Measurements from ENCODE around the gene PUM2. TPM values are rescaled to one million over a fixed set of nuclear protein-coding genes. Genes with fewer than 3 reads are reported as not detected.

PUM2 gene
- total and polyA plus RNA-seq, 11 donors: 18.6 to 75.4 (median 58.5) TPM

DNA sequence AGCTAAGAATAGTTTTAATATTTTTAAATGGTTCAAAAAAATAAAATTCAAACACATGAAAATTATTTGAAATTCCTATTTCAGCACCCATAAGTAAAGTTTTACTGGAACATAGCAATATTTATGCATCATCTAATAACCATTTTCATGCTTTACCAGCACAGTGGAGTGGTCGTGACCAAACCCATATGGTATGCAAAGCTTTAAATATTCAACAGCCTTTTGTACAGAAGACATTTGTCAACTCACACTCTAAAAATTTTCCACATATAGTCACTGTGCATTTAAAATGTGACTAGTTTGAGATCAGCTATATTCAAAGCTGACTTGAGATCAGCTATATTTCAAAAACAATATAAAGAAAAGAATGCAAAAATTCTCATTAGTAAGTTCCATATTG lies 46.2 kb downstream of the PUM2 start:
- Histone ChIP-seq H3K4me3 (no peak overlapping the region), H3K27me3 (no peaks in the 10 kb centered on the region), H3K27ac (no peak overlapping the region), H3K36me3 (peaks cover 0 to 92% (median 61%) of the 10 kb centered on the region in 9 donors), H3K4me1 (no peaks in the 10 kb centered on the region), H3K9me3 (no peaks in the 10 kb centered on the region)
- intact Hi-C loops (cut with DNase I): no loop called here
- WGBS, 4 donors: 84 to 98% (median 95%) methylated on average over 1 of the region's 1 CpG
- TF ChIP-seq, protein P1, sequence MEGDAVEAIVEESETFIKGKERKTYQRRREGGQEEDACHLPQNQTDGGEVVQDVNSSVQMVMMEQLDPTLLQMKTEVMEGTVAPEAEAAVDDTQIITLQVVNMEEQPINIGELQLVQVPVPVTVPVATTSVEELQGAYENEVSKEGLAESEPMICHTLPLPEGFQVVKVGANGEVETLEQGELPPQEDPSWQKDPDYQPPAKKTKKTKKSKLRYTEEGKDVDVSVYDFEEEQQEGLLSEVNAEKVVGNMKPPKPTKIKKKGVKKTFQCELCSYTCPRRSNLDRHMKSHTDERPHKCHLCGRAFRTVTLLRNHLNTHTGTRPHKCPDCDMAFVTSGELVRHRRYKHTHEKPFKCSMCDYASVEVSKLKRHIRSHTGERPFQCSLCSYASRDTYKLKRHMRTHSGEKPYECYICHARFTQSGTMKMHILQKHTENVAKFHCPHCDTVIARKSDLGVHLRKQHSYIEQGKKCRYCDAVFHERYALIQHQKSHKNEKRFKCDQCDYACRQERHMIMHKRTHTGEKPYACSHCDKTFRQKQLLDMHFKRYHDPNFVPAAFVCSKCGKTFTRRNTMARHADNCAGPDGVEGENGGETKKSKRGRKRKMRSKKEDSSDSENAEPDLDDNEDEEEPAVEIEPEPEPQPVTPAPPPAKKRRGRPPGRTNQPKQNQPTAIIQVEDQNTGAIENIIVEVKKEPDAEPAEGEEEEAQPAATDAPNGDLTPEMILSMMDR (IDR thresholded peaks at IDR 0.05): no peak
- TF ChIP-seq POLR2A (IDR thresholded peaks at IDR 0.05): no peak
- DNase-seq: no peak
- ATAC-seq: no peak

DNA sequence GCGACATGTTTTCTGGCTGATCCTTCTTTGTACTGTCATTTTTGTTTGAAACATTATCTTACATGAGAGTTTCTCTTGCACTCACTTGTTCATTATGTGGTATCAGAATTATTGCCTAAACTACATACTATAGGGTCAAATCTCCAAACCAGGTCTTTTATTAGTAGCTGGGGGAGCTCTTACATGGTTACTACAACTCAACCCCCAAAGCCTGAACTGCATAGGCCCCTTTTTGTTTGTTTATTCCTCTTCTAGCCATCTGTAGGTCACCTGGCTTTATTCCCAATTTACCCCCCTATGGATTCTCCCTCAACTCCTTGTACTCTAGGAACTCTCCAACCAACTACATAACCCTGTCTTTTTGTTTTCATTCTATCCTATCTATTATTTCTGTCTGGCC lies 46.7 kb downstream of the PUM2 start:
- Histone ChIP-seq H3K9me3 (no peaks in the 10 kb centered on the region), H3K27ac (no peak overlapping the region), H3K4me1 (no peaks in the 10 kb centered on the region), H3K36me3 (peaks cover 0 to 94% (median 62%) of the 10 kb centered on the region in 9 donors), H3K4me3 (no peak overlapping the region), H3K27me3 (no peaks in the 10 kb centered on the region)
- 97 to 99% (median 98%) methylated on average over 1 of the region's 1 CpG for WGBS, 4 donors
- no peak for ATAC-seq
- DNase-seq: no peak
- intact Hi-C loops (cut with DNase I): no loop called here
- no peak for TF ChIP-seq POLR2A (IDR thresholded peaks at IDR 0.05)
- TF ChIP-seq, protein P1 (IDR thresholded peaks at IDR 0.05): no peak

DNA sequence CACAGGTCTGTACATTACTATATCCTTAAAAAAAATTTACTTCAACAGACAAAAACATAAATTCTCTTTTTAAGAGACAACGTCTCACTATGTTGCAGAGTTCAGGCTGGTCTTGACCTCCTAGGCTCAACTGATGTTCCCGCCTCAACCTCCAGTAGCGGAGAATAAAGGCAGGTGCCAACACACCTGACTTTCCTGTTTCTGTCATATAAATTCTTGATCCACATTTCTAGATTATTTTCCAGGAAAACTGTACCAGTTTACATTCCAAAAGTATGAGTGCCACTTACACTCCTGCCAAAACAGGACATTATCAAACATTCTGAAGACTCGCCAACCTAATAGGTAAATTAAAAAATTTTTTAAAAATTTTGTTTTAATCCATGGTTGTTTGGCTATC lies 48.6 kb downstream of the PUM2 start:
- no peak for TF ChIP-seq POLR2A (IDR thresholded peaks at IDR 0.05)
- TF ChIP-seq, protein P1 (IDR thresholded peaks at IDR 0.05): no peak
- H3K36me3 ChIP-seq: peaks cover 0 to 95% (median 60%) of the 10 kb centered on the region in 9 donors

DNA sequence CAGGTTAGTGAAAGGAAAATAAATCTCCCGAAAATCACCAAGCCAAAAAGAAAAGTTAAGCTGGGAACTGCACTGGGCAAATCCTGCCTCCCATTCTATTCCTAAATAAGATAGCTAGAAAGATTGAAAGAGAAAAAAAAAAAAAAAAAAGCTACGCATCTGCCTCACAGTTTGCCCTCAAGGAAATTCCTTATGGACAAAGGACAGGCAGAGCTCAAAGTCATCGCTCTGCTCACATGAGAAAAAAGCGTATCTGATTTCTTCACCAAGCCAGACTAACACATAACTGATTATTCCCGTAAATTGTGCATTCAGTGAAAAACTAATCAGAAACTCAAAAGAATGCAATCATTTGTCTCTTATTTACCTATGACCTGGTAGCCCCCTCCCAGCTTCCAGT lies 50.0 kb downstream of the PUM2 start:
- Histone ChIP-seq H3K36me3 (peaks cover 0 to 92% (median 59%) of the 10 kb centered on the region in 9 donors), H3K4me1 (no peaks in the 10 kb centered on the region), H3K27ac (no peak overlapping the region), H3K27me3 (no peaks in the 10 kb centered on the region), H3K4me3 (no peak overlapping the region), H3K9me3 (no peaks in the 10 kb centered on the region)
- DNase-seq: no peak
- intact Hi-C loops (cut with DNase I): no loop called here
- TF ChIP-seq, protein P1 (IDR thresholded peaks at IDR 0.05): no peak
- TF ChIP-seq POLR2A (IDR thresholded peaks at IDR 0.05): no peak
- no peak for ATAC-seq
- WGBS, 4 donors: 76 to 96% (median 93%) methylated on average over 5 of the region's 5 CpGs

More for the DNA sequence above, 48.6 kb downstream of the PUM2 start:
- H3K4me3 ChIP-seq: no peak overlapping the region
- DNase-seq (no peak), ATAC-seq (no peak)
- no peaks in the 10 kb centered on the region for H3K9me3 ChIP-seq
- intact Hi-C loops (cut with DNase I): no loop called here
- H3K27ac ChIP-seq: no peak overlapping the region
- H3K4me1 ChIP-seq: no peaks in the 10 kb centered on the region
- H3K27me3 ChIP-seq: no peaks in the 10 kb centered on the region
- 93 to 98% (median 95%) methylated on average over 4 of the region's 4 CpGs for WGBS, 4 donors
